GM19397 (cell line): ENCODE measurements around the gene LATS2.

Experiments used
- ATAC-seq: cut with Tn5 transposase; IDR thresholded peaks from one replicate; pipeline ENCODE4 v1.9.1; 2021; ENCODE audit warnings: mild to moderate bottlenecking, moderate library complexity; ENCODE audit not compliant: unreplicated experiment

LATS2 gene

GRCh38 chr13:21061029-21061763 lies at the start of gene LATS2:
Gene LATS2, minus strand, starts transcription at chr13:21061586. Its CDS starts 15,560 bp downstream, at chr13:21046026.
- peak; percentile 93 for ATAC-seq

GRCh38 chr13:21109168-21109567 lies 47.8 kb upstream of the LATS2 start:
- ATAC-seq: no peak

GRCh38 chr13:21106089-21106488 lies 44.7 kb upstream of the LATS2 start:
- ATAC-seq: no peak

- no peak for ATAC-seq
These were observed 43.0 kb upstream of the LATS2 start for GRCh38 chr13:21104199-21105019.

- ATAC-seq: no peak
These were observed 40.6 kb upstream of the LATS2 start for GRCh38 chr13:21101865-21102576.

GRCh38 chr13:21100994-21101757 lies 39.8 kb upstream of the LATS2 start:
- no peak for ATAC-seq

- no peak for ATAC-seq
These were observed 38.8 kb upstream of the LATS2 start for GRCh38 chr13:21100211-21100610.

- no peak for ATAC-seq
These were observed 33.9 kb upstream of the LATS2 start for GRCh38 chr13:21095311-21095710.

GRCh38 chr13:21089830-21090229 lies 28.4 kb upstream of the LATS2 start:
- no peak for ATAC-seq

GRCh38 chr13:21088534-21088933 lies 27.1 kb upstream of the LATS2 start:
- no peak for ATAC-seq

GRCh38 chr13:21086929-21087328 lies 25.5 kb upstream of the LATS2 start:
- ATAC-seq: no peak

GRCh38 chr13:21081926-21082325 lies 20.5 kb upstream of the LATS2 start:
- no peak for ATAC-seq

GRCh38 chr13:21080593-21080891 lies 19.2 kb upstream of the LATS2 start:
- ATAC-seq: no peak

GRCh38 chr13:21079761-21080592 lies 18.6 kb upstream of the LATS2 start:
- no peak for ATAC-seq

GRCh38 chr13:21079221-21079620 lies 17.8 kb upstream of the LATS2 start:
- ATAC-seq: no peak

- ATAC-seq: no peak
These were observed 17.1 kb upstream of the LATS2 start for GRCh38 chr13:21078501-21078900.

- ATAC-seq: no peak
These were observed 16.5 kb upstream of the LATS2 start for GRCh38 chr13:21077788-21078353.

GRCh38 chr13:21077076-21077787 lies 15.8 kb upstream of the LATS2 start:
- ATAC-seq: no peak

- ATAC-seq: no peak
These were observed 14.9 kb upstream of the LATS2 start for GRCh38 chr13:21076253-21076652.
